Measurements from ENCODE around the gene KIF26B.

KIF26B gene

DNA sequence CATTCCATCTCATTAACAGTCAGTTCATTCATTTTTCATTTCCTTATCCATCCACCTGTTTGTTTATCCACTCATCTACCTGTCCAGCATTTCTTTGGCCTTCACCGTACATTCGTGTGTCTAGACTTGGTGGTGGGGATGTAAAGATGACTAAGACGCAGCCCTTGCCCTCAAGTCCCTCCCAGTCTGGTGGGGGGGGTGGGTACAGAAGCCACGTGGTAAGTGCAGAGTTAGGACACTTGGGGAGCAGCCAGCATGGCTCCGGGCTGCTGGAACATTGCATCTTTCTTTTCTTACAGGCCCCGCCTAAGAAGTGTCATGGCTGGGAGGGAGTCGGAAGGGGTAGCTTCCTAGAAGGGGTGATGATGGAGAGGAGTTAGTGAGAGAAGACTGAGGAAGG, 17.2 kb downstream of the KIF26B start:
- DNase-seq (ENCODE audit: low spot score), result no peak

- DNase-seq (ENCODE audit: low spot score), result no peak
Measured at GRCh38 chr1:245172829-245173228, 18.0 kb downstream of the KIF26B start.

- no peak for DNase-seq (ENCODE audit: low spot score)
Measured at GRCh38 chr1:245173446-245174211, 18.8 kb downstream of the KIF26B start.

DNA sequence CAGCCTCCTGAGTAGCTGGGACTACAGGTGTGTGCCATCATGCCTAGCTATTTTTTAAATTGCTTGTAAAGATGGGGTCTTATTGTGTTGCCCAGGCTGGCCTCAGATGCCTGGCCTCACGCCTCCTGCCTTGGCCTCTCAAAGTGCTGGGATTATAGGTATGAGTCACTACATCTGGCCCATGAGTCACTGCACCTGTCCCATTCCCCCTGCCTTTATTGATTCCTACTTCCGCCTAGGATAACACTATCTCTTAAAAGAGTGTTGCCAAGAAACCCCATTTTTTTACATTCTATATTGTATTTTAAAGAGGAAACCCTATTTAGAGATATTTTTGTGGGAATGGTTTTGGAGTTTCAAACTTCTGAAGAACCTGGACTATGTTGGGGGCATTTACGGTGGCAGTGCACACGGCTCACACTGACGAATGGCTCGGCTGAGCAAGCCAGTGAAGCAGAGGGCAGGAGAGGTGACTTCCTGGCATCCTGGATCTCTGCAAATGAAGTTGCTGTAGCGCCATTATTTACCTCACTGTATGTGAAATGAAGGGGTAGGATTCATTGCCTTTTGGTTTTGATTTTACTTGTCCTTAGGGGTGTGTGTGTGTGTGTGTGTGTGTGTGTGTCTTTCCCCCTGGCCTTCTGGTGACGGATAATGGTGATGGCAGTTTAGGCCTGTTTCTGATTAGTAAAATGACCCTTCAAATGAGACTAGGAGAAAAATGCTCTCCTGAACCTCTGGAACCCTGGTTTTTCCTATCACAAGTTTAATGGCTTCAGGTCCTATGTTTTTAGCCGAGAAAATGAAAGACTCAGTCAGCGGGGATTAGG, 22.5 kb downstream of the KIF26B start:
- DNase-seq (ENCODE audit: low spot score), result no peak

DNA sequence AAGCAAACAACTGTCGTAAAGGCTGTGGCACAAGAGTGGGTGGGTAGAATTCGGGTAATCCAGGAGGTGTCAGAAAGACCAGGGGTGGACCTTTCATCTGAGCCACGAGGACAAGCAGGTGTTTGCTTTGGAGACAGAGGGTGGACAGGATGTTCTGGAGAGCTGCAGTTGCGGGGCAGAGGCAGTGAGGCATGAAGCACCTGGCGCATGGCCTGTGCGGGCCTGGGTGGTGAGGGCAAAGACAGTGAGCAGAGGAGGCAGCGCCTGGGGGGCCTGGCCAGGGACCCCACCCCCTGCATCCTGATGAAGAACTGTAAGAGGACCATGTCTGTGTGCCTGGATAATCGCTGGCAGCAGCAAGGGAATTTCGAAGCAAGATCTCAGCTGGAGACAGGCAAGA, 24.9 kb downstream of the KIF26B start:
- DNase-seq (ENCODE audit: low spot score), result no peak

DNA sequence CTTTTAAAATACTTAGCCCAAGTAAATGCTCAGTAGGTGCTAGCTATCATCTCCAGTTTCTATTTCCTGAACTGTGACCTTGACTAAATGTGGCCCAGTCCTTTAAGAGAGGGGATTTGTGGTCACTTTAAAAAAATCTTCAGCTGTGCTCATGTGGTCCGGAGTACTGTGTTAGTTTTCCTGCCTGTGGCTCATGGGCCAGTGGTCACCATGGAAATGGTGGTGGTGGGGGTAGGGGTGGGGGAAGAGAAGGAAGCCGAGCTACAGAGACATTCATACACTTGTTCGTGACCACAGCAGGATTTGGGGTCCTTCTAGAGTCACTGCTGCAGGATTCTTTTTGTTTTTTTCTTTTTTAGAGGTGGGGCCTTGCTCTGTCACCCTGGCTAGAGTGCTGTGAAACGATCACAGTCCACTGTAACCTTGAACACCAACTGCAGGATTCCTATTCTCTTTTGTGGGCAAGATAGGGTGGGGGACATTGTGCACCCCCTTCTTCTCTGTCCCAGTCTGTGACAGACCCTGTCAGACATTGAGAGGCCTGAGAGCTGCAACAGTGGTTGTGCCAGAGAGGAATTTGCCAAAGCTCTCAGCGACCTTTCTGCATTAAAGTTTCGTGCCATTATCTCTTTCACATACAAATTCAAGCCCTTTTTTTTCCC, 25.8 kb downstream of the KIF26B start:
- DNase-seq (ENCODE audit: low spot score), result no peak

DNA sequence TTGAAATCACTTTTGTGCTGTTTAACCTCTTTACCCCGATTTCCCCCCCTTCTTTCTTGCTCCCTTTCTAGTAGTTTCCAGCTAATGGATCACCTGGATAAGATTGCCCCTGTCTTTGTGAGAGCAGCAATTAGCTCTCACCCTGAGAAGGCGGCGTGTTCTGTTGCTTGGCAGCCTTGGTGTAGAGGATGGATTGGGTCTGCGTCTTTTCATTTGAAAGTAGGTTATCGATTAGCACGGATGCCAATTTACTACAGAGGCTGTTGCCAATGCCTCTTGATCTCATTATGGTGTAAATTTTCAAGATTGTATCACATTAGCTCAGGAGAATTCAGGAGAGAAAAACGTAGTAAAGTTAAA, 26.4 kb downstream of the KIF26B start:
- no peak for DNase-seq (ENCODE audit: low spot score)

DNA sequence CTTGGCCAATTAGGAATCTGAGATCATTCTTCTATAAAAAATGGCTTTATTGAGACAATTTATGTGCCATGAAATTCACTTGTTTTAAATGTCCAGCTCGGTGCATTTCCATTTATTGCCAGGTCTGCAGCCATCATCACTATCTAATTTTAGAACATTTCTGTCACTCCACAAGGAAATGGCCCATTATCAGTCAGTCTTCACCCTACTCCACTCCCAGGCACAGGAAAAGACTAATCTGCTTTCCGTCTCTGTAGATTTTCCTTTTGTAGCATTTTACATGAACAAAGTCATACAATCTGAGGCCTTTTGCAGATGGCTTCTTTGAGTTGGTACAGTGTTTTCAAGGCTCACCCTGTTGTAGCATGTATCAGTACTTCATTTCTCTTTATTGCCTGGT, 27.2 kb downstream of the KIF26B start:
- DNase-seq (ENCODE audit: low spot score), result no peak

DNA sequence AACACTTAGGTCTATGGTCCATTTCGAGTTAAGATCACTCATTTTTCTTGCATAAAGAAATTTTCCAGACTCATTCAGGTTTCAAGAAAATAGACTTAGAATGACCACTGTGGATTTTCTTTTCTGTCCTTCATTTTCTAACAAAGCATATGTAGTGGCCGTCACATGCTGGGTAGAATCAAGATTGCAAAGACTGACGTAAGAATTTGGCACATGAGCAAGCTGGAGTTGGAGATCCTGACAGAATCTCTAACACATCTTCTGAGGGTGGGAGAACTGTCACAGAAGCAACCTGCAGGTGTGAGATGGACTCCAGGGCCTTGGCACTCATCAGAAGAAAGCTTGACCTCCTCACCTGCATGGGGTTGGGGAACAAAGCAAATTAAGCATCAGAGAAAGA, 28.6 kb downstream of the KIF26B start:
- DNase-seq (ENCODE audit: low spot score), result no peak

GRCh38 chr1:245184779-245185178, 30.0 kb downstream of the KIF26B start:
- DNase-seq (ENCODE audit: low spot score), result no peak

DNA sequence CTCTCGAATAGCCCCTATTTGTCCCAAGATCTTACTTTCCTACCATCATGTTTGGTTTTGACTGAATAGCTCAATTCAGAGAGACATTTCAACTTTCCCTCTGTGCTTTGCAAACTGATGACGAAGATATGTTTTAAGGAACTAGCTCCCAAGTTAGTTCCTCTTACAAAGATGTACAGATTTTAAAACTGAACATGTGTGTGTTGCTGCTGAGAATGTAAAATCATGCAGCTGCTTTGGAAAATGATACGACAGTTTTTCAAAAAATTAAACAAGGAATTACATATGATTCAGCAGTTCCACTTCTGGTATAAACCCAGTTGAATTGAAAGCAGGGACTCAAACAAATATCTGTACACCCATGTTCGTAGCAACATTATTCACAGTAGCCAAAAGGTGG, 33.6 kb downstream of the KIF26B start:
- DNase-seq (ENCODE audit: low spot score), result no peak

- DNase-seq (ENCODE audit: low spot score), result no peak
Measured at GRCh38 chr1:245195398-245195797, 40.6 kb downstream of the KIF26B start.

- no peak for DNase-seq (ENCODE audit: low spot score)
Measured at GRCh38 chr1:245197121-245197520, 42.3 kb downstream of the KIF26B start.

GRCh38 chr1:245197911-245198379, 43.2 kb downstream of the KIF26B start:
- DNase-seq (ENCODE audit: low spot score), result peak; percentile 18

DNA sequence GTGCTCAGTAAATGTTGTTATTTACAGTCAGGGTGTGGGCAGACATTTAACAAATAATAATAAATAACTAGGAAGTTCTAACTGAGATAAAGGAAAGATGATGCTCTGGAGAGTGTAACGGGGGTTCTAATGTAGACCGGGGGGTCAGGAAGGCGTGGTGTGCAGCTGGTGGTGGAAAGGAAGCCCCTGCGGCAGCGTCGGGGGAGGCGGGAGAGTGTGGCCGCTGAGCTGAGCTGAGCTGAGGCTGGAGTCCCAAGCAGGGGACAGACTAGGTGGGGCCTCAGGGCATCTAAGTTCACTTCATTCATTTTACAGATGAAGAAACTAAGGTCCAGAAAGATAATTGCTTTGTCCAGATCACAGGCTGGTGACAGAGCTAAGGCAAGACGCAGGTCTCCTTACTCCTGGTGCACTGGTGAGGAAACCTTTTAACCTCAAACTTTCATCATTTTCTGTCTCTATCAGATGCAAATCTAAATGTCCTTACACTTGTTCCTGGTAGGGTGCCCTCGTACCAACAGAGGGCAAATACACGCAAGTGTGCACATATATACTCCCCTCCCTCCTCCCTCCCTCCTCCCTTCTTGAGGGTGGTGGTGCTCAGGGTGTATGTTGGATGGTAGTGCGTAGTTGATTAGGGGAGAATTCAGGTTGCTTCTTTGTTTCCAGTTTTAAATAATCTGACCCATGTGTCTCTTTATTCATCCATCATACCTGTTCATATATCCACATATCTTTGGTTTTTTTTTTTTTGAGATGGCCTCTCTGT, 44.1 kb downstream of the KIF26B start:
- no peak for DNase-seq (ENCODE audit: low spot score)

GRCh38 chr1:245200146-245200545, 45.4 kb downstream of the KIF26B start:
- no peak for DNase-seq (ENCODE audit: low spot score)

DNA sequence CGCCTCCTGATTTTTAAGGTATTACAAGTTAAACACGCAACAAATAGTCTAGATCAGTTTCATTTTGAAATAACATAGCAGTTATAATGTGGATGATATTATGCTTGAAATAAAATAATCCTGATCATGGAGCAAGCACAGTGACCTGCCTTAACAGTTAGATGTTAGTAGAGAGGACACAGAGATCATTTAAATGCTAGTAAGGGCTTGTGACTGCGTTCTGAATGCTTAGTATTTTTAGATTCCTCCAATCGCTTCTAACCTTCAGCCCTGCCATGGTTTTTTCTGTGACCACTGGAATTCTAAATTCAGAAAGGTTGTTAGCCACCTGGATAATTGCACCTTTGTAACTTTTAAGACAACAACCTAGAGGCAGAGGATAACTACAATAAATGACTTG, 46.4 kb downstream of the KIF26B start:
- no peak for DNase-seq (ENCODE audit: low spot score)

GRCh38 chr1:245201827-245202226, 47.0 kb downstream of the KIF26B start:
- DNase-seq (ENCODE audit: low spot score), result peak; percentile 21

DNA sequence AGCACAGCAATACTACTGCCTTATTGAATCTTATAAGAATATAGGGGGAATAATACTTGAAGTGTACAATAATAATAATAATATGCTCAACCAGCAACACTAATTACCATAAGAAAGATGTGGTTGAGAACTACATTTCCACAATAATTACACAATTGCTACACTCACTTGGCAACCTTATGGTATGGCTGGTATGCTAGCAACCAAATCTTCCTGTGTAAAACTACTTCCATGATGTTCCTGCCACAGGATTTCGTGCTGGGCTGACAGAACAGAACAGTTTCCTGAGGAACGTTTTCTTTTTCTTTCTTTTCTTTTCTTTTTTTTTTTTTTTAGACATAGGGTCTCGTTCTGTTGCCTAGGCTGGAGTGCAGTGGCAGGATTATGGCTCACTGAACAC, 50.6 kb downstream of the KIF26B start:
- no peak for DNase-seq (ENCODE audit: low spot score)

GRCh38 chr1:245205864-245206263, 51.1 kb downstream of the KIF26B start:
- DNase-seq (ENCODE audit: low spot score), result no peak

DNA sequence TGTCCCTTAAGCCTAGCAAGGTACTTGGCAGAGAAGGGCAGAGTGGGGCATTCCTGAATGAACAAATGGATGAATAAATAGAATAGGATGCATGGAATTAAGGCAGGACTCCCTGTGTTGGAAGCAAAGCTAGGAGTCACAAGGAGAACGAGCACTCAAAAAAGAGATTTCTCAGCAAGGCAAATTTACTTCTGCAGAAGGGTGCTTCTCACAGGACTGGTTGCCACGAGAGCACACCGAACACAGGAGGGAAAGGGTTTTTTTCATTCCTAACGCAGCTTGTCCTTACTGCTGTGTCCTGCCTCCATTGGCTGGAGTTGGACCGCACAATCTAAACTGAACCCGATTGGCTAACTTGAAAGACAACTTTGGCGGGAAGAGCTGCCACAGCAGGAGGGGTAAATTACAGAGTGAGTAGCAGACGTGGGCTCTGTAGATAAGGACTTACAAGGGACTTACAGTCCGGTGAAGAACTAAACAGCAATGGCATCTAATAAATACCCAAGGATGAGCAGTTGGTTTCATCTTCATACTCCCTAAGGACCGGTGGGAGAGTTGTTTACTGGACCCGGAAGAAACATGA, 52.4 kb downstream of the KIF26B start:
- no peak for DNase-seq (ENCODE audit: low spot score)

GRCh38 chr1:245207801-245208200, 53.0 kb downstream of the KIF26B start:
- no peak for DNase-seq (ENCODE audit: low spot score)
